DOHH2 (cell line): Measurements from ENCODE around the gene TSPAN6.

ENCODE experiments used
- H3F3A ChIP-seq: fragments of 200-600 bp; sonication (generic), shearing (Covaris generic); 2 replicates; pipeline ENCODE4 v1.6.0; 2016; ENCODE audit warnings: antibody characterized with exemption, mild to moderate bottlenecking; ENCODE audit not compliant: control insufficient read depth, insufficient read depth
- H3K27ac ChIP-seq: fragments of 200-600 bp; sonication (generic); 2 replicates; pipeline ENCODE4 v1.5.1; 2014; ENCODE audit warnings: low read depth, mild to moderate bottlenecking, low read length, moderate library complexity
- H3K27me3 ChIP-seq: fragments of 200-600 bp; sonication (generic); 2 replicates; pipeline ENCODE4 v1.6.1; 2014; ENCODE audit warnings: mild to moderate bottlenecking, low read length, mixed read lengths; ENCODE audit not compliant: control insufficient read depth
- H3K36me3 ChIP-seq: fragments of 200-600 bp; sonication (generic); 2 replicates; pipeline ENCODE4 v1.6.1; 2014; ENCODE audit warnings: mild to moderate bottlenecking, low read length, moderate library complexity, mixed read lengths; ENCODE audit not compliant: control insufficient read depth
- H3K4me1 ChIP-seq: fragments of 200-600 bp; sonication (generic); 2 replicates; pipeline ENCODE4 v1.6.1; 2014; ENCODE audit warnings: mild to moderate bottlenecking, low read length, mixed read lengths; ENCODE audit not compliant: control insufficient read depth
- H3K4me2 ChIP-seq: fragments of 200-600 bp; sonication (generic); 2 replicates; pipeline ENCODE4 v1.6.0; 2014; ENCODE audit warnings: mild to moderate bottlenecking, low read length, moderate library complexity
- H3K4me3 ChIP-seq: fragments of 200-600 bp; sonication (generic); 2 replicates; pipeline ENCODE4 v1.5.1; 2014; ENCODE audit warnings: mild to moderate bottlenecking, low read length, mixed read lengths
- H3K79me2 ChIP-seq: fragments of 200-600 bp; sonication (generic); 2 replicates; pipeline ENCODE4 v1.6.1; 2014; ENCODE audit warnings: mild to moderate bottlenecking, low read length, mixed read lengths; ENCODE audit not compliant: control insufficient read depth
- H3K9me2 ChIP-seq: fragments of 200-600 bp; sonication (generic); replicated peaks from 2 replicates; pipeline ENCODE4 v1.6.1; 2014; ENCODE audit warnings: mild to moderate bottlenecking, low read length, mixed read lengths; ENCODE audit not compliant: control insufficient read depth
- H3K9me3 ChIP-seq: fragments of 200-600 bp; sonication (generic); 2 replicates; pipeline ENCODE4 v1.6.1; 2014; ENCODE audit warnings: antibody characterized with exemption, low read length, mixed read lengths; ENCODE audit not compliant: control insufficient read depth, insufficient read depth
- H4K20me1 ChIP-seq: fragments of 200-600 bp; sonication (generic); 2 replicates; pipeline ENCODE4 v1.6.0; 2014; ENCODE audit warnings: low read depth, mild to moderate bottlenecking, antibody characterized with exemption, low read length, moderate library complexity; ENCODE audit not compliant: control insufficient read depth, insufficient read depth
- EZH2phosphoT487 ChIP-seq: fragments of 200-600 bp; sonication (generic); IDR thresholded peaks from 2 replicates; pipeline ENCODE4 v1.6.1; 2017; ENCODE audit warnings: borderline replicate concordance, mild to moderate bottlenecking, antibody characterized with exemption, low read length, moderate library complexity, mixed read lengths
- TF ChIP-seq, protein P1 (sequence below): fragments of 200-600 bp; sonication (generic); IDR thresholded peaks from one replicate; pipeline ENCODE4 v1.5.1; 2014; ENCODE audit warnings: antibody characterized with exemption, mild to moderate bottlenecking, low read depth, low read length; ENCODE audit not compliant: poor library complexity, severe bottlenecking

TSPAN6 gene

GRCh38 chrX:100645106-100645505 lies 8.5 kb upstream of the TSPAN6 start:
- Histone ChIP-seq H3K9me2 (no peaks in the 10 kb centered on the region), H4K20me1 (no peaks in the 10 kb centered on the region), H3F3A (no peaks in the 10 kb centered on the region), H3K27me3 (no peaks in the 10 kb centered on the region), H3K4me1 (no peaks in the 10 kb centered on the region), H3K36me3 (no peaks in the 10 kb centered on the region), H3K9me3 (no peaks in the 10 kb centered on the region), H3K4me3 (no peak overlapping the region), H3K79me2 (no peaks in the 10 kb centered on the region), H3K27ac (no peak overlapping the region), H3K4me2 (no peak overlapping the region)
- no peak for TF ChIP-seq EZH2phosphoT487
- TF ChIP-seq, protein P1, sequence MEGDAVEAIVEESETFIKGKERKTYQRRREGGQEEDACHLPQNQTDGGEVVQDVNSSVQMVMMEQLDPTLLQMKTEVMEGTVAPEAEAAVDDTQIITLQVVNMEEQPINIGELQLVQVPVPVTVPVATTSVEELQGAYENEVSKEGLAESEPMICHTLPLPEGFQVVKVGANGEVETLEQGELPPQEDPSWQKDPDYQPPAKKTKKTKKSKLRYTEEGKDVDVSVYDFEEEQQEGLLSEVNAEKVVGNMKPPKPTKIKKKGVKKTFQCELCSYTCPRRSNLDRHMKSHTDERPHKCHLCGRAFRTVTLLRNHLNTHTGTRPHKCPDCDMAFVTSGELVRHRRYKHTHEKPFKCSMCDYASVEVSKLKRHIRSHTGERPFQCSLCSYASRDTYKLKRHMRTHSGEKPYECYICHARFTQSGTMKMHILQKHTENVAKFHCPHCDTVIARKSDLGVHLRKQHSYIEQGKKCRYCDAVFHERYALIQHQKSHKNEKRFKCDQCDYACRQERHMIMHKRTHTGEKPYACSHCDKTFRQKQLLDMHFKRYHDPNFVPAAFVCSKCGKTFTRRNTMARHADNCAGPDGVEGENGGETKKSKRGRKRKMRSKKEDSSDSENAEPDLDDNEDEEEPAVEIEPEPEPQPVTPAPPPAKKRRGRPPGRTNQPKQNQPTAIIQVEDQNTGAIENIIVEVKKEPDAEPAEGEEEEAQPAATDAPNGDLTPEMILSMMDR: no peak

GRCh38 chrX:100643956-100644860 lies 7.6 kb upstream of the TSPAN6 start, which contains the start of gene SRPX2:
TSS of gene SRPX2 (plus strand) at chrX:100644199. CDS start at chrX:100646323, 2,124 bp downstream.
- Histone ChIP-seq H3K27ac (no peak within 1 kb of the TSS), H3K4me1 (no peaks in the 10 kb centered on the region)

GRCh38 chrX:100643212-100643611 lies 6.6 kb upstream of the TSPAN6 start:
- no peak overlapping the region for H3K4me2 ChIP-seq
- no peaks in the 10 kb centered on the region for H3K9me3 ChIP-seq
- no peaks in the 10 kb centered on the region for H3K79me2 ChIP-seq
- H3K4me1 ChIP-seq: no peaks in the 10 kb centered on the region
- H3K4me3 ChIP-seq: no peak overlapping the region
- no peaks in the 10 kb centered on the region for H3K36me3 ChIP-seq
- no peaks in the 10 kb centered on the region for H3F3A ChIP-seq
- H3K27ac ChIP-seq: no peak overlapping the region
- no peaks in the 10 kb centered on the region for H3K27me3 ChIP-seq
- no peaks in the 10 kb centered on the region for H4K20me1 ChIP-seq
- TF ChIP-seq, protein P1: no peak
- no peak for TF ChIP-seq EZH2phosphoT487
- H3K9me2 ChIP-seq: no peaks in the 10 kb centered on the region

More at GRCh38 chrX:100643956-100644860, 7.6 kb upstream of the TSPAN6 start, which contains the start of gene SRPX2:
- Histone ChIP-seq H3K27me3 (no peaks in the 10 kb centered on the region), H3K4me3 (no peak within 1 kb of the TSS), H3K36me3 (no peaks in the 10 kb centered on the region), H3K79me2 (no peaks in the 10 kb centered on the region), H3K9me3 (no peaks in the 10 kb centered on the region), H3F3A (no peaks in the 10 kb centered on the region), H4K20me1 (no peaks in the 10 kb centered on the region), H3K4me2 (no peak within 1 kb of the TSS), H3K9me2 (no peaks in the 10 kb centered on the region)
- TF ChIP-seq, protein P1: no peak
- no peak for TF ChIP-seq EZH2phosphoT487
